ENCODE results near the gene ESR1. TPM values are rescaled to one million over a fixed set of nuclear protein-coding genes. Genes with fewer than 3 reads are reported as not detected.

ESR1 gene
- total RNA-seq, 6 experiments from 2014 or later = 1.6 to 59.9 (median 18.6) TPM

DNA sequence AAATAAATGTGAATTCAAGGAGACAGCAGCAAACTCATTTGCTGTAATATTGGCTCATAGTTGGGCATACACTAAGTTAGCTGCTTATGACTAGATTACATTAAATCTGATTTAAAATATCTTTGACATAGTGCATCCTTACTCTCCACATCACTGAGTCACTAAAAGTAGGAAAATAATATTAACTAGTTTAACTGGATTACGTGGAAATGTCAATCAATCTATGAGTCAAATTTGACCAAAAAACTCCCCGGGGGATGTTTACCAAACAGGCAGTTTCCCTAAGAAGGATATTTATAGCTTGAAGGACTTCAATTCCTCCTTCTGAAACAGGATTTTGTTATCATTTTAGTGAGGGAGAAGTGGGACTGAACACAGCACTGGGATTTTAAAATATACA lies 366.5 kb downstream of the ESR1 start:
- Histone ChIP-seq H3K27ac (no peak overlapping the region), H3K36me3 (peaks cover 0 to 9% (median 7%) of the 10 kb centered on the region in 4 donors), H3K4me1 (no peaks in the 10 kb centered on the region), H3K27me3 (no peaks in the 10 kb centered on the region), H3K9me3 (no peaks in the 10 kb centered on the region), H3K4me3 (no peak overlapping the region)
- 69% methylated on average over 2 of the region's 2 CpGs for WGBS (ENCODE audit: insufficient coverage, low coverage, low lambda C conversion rate, missing lambda C conversion rate)
- intact Hi-C loops (cut with DNase I) = no loop called here
- ATAC-seq (no peak), DNase-seq (no peak)
- TF ChIP-seq, protein P1, sequence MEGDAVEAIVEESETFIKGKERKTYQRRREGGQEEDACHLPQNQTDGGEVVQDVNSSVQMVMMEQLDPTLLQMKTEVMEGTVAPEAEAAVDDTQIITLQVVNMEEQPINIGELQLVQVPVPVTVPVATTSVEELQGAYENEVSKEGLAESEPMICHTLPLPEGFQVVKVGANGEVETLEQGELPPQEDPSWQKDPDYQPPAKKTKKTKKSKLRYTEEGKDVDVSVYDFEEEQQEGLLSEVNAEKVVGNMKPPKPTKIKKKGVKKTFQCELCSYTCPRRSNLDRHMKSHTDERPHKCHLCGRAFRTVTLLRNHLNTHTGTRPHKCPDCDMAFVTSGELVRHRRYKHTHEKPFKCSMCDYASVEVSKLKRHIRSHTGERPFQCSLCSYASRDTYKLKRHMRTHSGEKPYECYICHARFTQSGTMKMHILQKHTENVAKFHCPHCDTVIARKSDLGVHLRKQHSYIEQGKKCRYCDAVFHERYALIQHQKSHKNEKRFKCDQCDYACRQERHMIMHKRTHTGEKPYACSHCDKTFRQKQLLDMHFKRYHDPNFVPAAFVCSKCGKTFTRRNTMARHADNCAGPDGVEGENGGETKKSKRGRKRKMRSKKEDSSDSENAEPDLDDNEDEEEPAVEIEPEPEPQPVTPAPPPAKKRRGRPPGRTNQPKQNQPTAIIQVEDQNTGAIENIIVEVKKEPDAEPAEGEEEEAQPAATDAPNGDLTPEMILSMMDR (IDR thresholded peaks at IDR 0.05) = no peak
- TF ChIP-seq POLR2A (IDR thresholded peaks at IDR 0.05) = no peak

DNA sequence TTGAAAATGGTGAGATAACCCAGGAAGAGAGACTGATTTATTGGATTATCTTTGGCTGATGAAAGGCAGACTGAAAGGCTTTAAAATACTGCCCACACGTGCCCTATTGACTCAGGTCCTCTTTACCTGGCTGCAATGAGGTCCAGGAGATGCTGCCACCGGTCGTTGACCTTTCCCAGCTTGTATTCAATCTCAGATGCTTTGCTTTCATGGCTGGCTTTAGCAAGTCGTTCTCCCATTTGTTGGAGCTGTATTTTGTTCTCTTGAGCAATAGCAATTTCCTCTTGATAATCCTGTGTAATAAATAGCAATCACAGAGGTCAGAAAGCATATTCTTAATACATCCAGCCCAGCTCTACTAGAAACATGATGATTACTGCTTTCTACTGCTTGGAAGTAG lies 368.8 kb downstream of the ESR1 start:
- no peak overlapping the region for H3K27ac ChIP-seq
- ATAC-seq = peak; percentile 69 to 96 (median 84)
- DNase-seq = peak; percentile 27 to 69 (median 57)
- H3K36me3 ChIP-seq = peaks cover 0 to 13% (median 8%) of the 10 kb centered on the region in 4 donors
- H3K27me3 ChIP-seq = no peaks in the 10 kb centered on the region
- no peaks in the 10 kb centered on the region for H3K4me1 ChIP-seq
- intact Hi-C loops (cut with DNase I) = no loop called here
- H3K4me3 ChIP-seq = no peak overlapping the region
- TF ChIP-seq POLR2A (IDR thresholded peaks at IDR 0.05) = no peak
- TF ChIP-seq, protein P1 (IDR thresholded peaks at IDR 0.05) = no peak
- 38% methylated on average over 4 of the region's 4 CpGs for WGBS (ENCODE audit: insufficient coverage, low coverage, low lambda C conversion rate, missing lambda C conversion rate)
- no peaks in the 10 kb centered on the region for H3K9me3 ChIP-seq

Measured in right lobe of liver (tissue), 6 donors.